Measurements from ENCODE around the gene HABP4. TPM values are rescaled to one million over a fixed set of nuclear protein-coding genes. Genes with fewer than 3 reads are reported as not detected.
A peak's percentile ranks its signal among the peaks of the same experiment; 100 is the strongest.

The HABP4 gene
- total and polyA plus RNA-seq, 2 donors: 3.4 to 13.7 TPM

GRCh38 chr9:96448546-96449170, 1.3 kb upstream of the HABP4 start:
- H3K27ac ChIP-seq (ENCODE audit: low read depth in 1 of 2, low read length in 1 of 2): no peak overlapping the region
- 96% methylated on average over 11 of the region's 11 CpGs for WGBS
- peaks cover 9 to 13% of the 10 kb centered on the region in 2 donors for H3K4me1 ChIP-seq (ENCODE audit: control insufficient read depth in 2 of 2, insufficient read depth in 2 of 2, low read length in 2 of 2)
- no peak overlapping the region for H3K4me3 ChIP-seq (ENCODE audit: low read length in 2 of 2)
- no peaks in the 10 kb centered on the region for H3K9me3 ChIP-seq (ENCODE audit: control insufficient read depth in 2 of 2, insufficient read depth in 1 of 2, low read length in 1 of 2)
- peaks cover 26 to 51% of the 10 kb centered on the region in 2 donors for H3K27me3 ChIP-seq (ENCODE audit: control insufficient read depth in 2 of 2, insufficient read depth in 1 of 2, low read length in 1 of 2)
- no peaks in the 10 kb centered on the region for H3K36me3 ChIP-seq (ENCODE audit: control insufficient read depth in 2 of 2, insufficient read depth in 2 of 2, low read length in 1 of 2)
- DNase-seq (ENCODE audit: low read depth in 6 of 9, low spot score in 9 of 9): no peak

GRCh38 chr9:96449523-96449844, 485 bp upstream of the HABP4 start:
- Histone ChIP-seq H3K36me3 (ENCODE audit: control insufficient read depth in 2 of 2, insufficient read depth in 2 of 2, low read length in 1 of 2) (no peaks in the 10 kb centered on the region), H3K4me3 (ENCODE audit: low read length in 2 of 2) (peak overlapping the region; percentile 36 to 81), H3K27ac (ENCODE audit: low read depth in 1 of 2, low read length in 1 of 2) (no peak overlapping the region), H3K27me3 (ENCODE audit: control insufficient read depth in 2 of 2, insufficient read depth in 1 of 2, low read length in 1 of 2) (peaks cover 26 to 51% of the 10 kb centered on the region in 2 donors), H3K4me1 (ENCODE audit: control insufficient read depth in 2 of 2, insufficient read depth in 2 of 2, low read length in 2 of 2) (peaks cover 9 to 13% of the 10 kb centered on the region in 2 donors), H3K9me3 (ENCODE audit: control insufficient read depth in 2 of 2, insufficient read depth in 1 of 2, low read length in 1 of 2) (no peaks in the 10 kb centered on the region)
- no peak for DNase-seq (ENCODE audit: low read depth in 6 of 9, low spot score in 9 of 9)
- 1% methylated on average over 7 of the region's 7 CpGs for WGBS

GRCh38 chr9:96450613-96451528, 902 bp downstream of the HABP4 start:
- 3% methylated on average over 63 of the region's 63 CpGs for WGBS
- Histone ChIP-seq H3K4me1 (ENCODE audit: control insufficient read depth in 2 of 2, insufficient read depth in 2 of 2, low read length in 2 of 2) (peaks cover 9 to 13% of the 10 kb centered on the region in 2 donors), H3K36me3 (ENCODE audit: control insufficient read depth in 2 of 2, insufficient read depth in 2 of 2, low read length in 1 of 2) (no peaks in the 10 kb centered on the region), H3K9me3 (ENCODE audit: control insufficient read depth in 2 of 2, insufficient read depth in 1 of 2, low read length in 1 of 2) (no peaks in the 10 kb centered on the region), H3K27ac (ENCODE audit: low read depth in 1 of 2, low read length in 1 of 2) (no peak overlapping the region), H3K27me3 (ENCODE audit: control insufficient read depth in 2 of 2, insufficient read depth in 1 of 2, low read length in 1 of 2) (peaks cover 26 to 51% of the 10 kb centered on the region in 2 donors), H3K4me3 (ENCODE audit: low read length in 2 of 2) (peak overlapping the region; percentile 47 to 81)
- peak in 3 of 9 donors; percentile 14 to 49 (median 24) for DNase-seq (ENCODE audit: low read depth in 6 of 9, low spot score in 9 of 9)

DNA sequence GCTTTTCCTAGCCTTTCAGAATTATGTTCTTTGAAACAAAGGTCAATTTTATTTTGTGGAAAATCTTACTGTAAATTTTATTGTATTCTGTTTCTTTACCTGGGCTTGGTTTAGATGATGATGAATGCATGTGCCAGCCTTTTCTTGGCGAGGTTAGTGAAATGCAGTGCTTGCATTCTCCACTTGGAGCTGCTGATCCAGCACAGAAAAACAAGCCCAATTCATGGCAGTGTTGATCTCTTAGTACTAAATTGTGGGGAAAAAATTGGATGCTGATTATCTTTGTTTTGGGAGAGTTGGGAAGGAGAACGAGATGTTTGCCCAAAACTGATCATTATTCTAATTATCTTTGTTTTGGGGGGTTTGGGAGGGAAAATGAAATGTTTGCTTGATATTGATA, 3.7 kb downstream of the HABP4 start:
- H3K9me3 ChIP-seq (ENCODE audit: control insufficient read depth in 2 of 2, insufficient read depth in 1 of 2, low read length in 1 of 2): no peaks in the 10 kb centered on the region
- H3K4me1 ChIP-seq (ENCODE audit: control insufficient read depth in 2 of 2, insufficient read depth in 2 of 2, low read length in 2 of 2): peaks cover 9 to 13% of the 10 kb centered on the region in 2 donors
- peaks cover 20 to 38% of the 10 kb centered on the region in 2 donors for H3K27me3 ChIP-seq (ENCODE audit: control insufficient read depth in 2 of 2, insufficient read depth in 1 of 2, low read length in 1 of 2)
- no peak overlapping the region for H3K4me3 ChIP-seq (ENCODE audit: low read length in 2 of 2)
- no peak for DNase-seq (ENCODE audit: low read depth in 6 of 9, low spot score in 9 of 9)
- 88% methylated on average over 2 of the region's 2 CpGs for WGBS
- no peaks in the 10 kb centered on the region for H3K36me3 ChIP-seq (ENCODE audit: control insufficient read depth in 2 of 2, insufficient read depth in 2 of 2, low read length in 1 of 2)
- H3K27ac ChIP-seq (ENCODE audit: low read depth in 1 of 2, low read length in 1 of 2): no peak overlapping the region

- H3K4me1 ChIP-seq (ENCODE audit: control insufficient read depth in 2 of 2, insufficient read depth in 2 of 2, low read length in 2 of 2): no peaks in the 10 kb centered on the region
- no peak overlapping the region for H3K27ac ChIP-seq (ENCODE audit: low read depth in 1 of 2, low read length in 1 of 2)
- H3K27me3 ChIP-seq (ENCODE audit: control insufficient read depth in 2 of 2, insufficient read depth in 1 of 2, low read length in 1 of 2): peaks cover 0 to 8% of the 10 kb centered on the region in 2 donors
- no peaks in the 10 kb centered on the region for H3K36me3 ChIP-seq (ENCODE audit: control insufficient read depth in 2 of 2, insufficient read depth in 2 of 2, low read length in 1 of 2)
- H3K4me3 ChIP-seq (ENCODE audit: low read length in 2 of 2): no peak overlapping the region
- 97% methylated on average over 4 of the region's 4 CpGs for whole genome bisulfite sequencing
- DNase-seq (ENCODE audit: low read depth in 6 of 9, low spot score in 9 of 9): no peak
- no peaks in the 10 kb centered on the region for H3K9me3 ChIP-seq (ENCODE audit: control insufficient read depth in 2 of 2, insufficient read depth in 1 of 2, low read length in 1 of 2)
Observed at GRCh38 chr9:96457266-96457665, 7.3 kb downstream of the HABP4 start.

DNA sequence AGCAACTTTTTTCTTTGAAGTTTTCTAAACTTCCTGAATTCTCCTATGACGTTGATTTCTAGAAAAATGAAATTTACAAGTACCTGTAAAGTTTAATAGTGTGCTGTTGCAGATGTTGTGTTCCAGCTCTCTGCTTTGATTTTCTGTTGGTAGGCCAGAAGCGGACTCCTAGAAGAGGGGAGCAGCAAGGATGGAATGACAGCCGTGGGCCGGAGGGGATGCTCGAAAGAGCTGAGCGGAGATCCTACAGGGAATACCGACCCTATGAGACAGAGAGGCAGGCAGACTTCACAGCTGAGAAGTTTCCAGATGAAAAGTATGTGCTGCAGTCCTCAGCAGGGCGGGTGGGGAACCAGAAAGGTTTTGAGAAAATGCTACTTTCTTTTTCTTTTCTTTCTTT, 8.3 kb downstream of the HABP4 start:
- no peak for DNase-seq (ENCODE audit: low read depth in 6 of 9, low spot score in 9 of 9)
- no peaks in the 10 kb centered on the region for H3K9me3 ChIP-seq (ENCODE audit: control insufficient read depth in 2 of 2, insufficient read depth in 1 of 2, low read length in 1 of 2)
- H3K27ac ChIP-seq (ENCODE audit: low read depth in 1 of 2, low read length in 1 of 2): no peak overlapping the region
- no peak overlapping the region for H3K4me3 ChIP-seq (ENCODE audit: low read length in 2 of 2)
- peaks cover 0 to 4% of the 10 kb centered on the region in 2 donors for H3K27me3 ChIP-seq (ENCODE audit: control insufficient read depth in 2 of 2, insufficient read depth in 1 of 2, low read length in 1 of 2)
- no peaks in the 10 kb centered on the region for H3K36me3 ChIP-seq (ENCODE audit: control insufficient read depth in 2 of 2, insufficient read depth in 2 of 2, low read length in 1 of 2)
- WGBS: 95% methylated on average over 8 of the region's 8 CpGs
- no peaks in the 10 kb centered on the region for H3K4me1 ChIP-seq (ENCODE audit: control insufficient read depth in 2 of 2, insufficient read depth in 2 of 2, low read length in 2 of 2)

DNA sequence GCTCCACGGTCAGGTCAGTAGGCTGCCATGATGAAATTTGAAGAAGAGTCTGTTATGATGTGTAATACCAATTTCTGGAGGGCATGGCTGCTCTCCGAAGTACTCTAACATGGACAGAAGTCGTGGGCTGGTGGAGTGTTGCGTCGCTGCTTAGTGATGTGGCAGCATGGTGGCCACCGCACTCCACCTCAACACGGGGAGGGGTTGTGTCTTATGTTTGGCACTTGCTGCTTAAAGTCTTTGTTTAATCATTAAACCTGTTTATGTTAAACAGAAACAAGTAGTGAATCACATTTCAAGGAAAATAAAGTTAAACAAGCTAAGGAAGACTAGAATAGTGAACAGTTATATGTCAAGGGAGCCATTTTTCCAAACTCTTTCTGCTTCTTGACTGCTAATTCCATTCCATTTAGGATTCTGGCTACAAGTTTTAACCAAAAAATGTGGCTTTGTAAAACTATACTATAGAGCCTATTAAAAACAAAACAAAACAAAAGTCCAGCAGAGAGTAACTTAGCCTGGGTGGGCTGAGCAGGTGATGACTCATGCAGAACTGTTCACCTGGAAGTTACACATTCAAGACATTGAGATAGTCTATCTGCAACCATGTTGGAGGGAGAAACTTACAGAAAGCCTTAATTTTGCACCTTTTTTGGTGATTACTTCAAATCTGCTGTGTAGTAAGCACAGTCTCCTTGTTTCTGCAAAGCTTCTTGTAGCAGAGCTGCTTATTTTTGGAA, 9.5 kb downstream of the HABP4 start:
- Histone ChIP-seq H3K36me3 (ENCODE audit: control insufficient read depth in 2 of 2, insufficient read depth in 2 of 2, low read length in 1 of 2) (no peaks in the 10 kb centered on the region), H3K4me1 (ENCODE audit: control insufficient read depth in 2 of 2, insufficient read depth in 2 of 2, low read length in 2 of 2) (no peaks in the 10 kb centered on the region), H3K27ac (ENCODE audit: low read depth in 1 of 2, low read length in 1 of 2) (no peak overlapping the region), H3K27me3 (ENCODE audit: control insufficient read depth in 2 of 2, insufficient read depth in 1 of 2, low read length in 1 of 2) (peaks cover 0 to 2% of the 10 kb centered on the region in 2 donors), H3K4me3 (ENCODE audit: low read length in 2 of 2) (no peak overlapping the region), H3K9me3 (ENCODE audit: control insufficient read depth in 2 of 2, insufficient read depth in 1 of 2, low read length in 1 of 2) (no peaks in the 10 kb centered on the region)
- DNase-seq (ENCODE audit: low read depth in 6 of 9, low spot score in 9 of 9): no peak
- 96% methylated on average over 7 of the region's 7 CpGs for WGBS

DNA sequence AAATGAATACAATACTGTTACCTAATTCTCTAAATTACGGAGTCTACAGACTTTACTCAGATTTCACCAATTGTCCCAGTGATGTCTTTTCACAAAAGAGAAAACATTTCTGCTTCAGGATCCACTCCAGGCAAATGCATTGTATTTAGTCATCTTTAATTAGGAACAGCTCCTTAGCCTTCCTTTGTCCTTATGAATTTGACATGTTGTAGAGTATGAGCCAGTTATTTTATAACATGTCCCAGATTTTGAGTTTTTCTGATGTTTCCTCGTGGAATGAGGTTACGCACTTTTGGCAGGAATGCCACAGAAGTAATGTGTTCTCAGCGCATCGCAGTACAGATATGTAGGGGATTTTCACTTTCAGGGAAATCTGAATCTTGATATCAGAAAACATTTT, 10.5 kb downstream of the HABP4 start:
- WGBS: 94% methylated on average over 5 of the region's 5 CpGs
- H3K36me3 ChIP-seq (ENCODE audit: control insufficient read depth in 2 of 2, insufficient read depth in 2 of 2, low read length in 1 of 2): no peaks in the 10 kb centered on the region
- no peak overlapping the region for H3K27ac ChIP-seq (ENCODE audit: low read depth in 1 of 2, low read length in 1 of 2)
- no peaks in the 10 kb centered on the region for H3K27me3 ChIP-seq (ENCODE audit: control insufficient read depth in 2 of 2, insufficient read depth in 1 of 2, low read length in 1 of 2)
- H3K9me3 ChIP-seq (ENCODE audit: control insufficient read depth in 2 of 2, insufficient read depth in 1 of 2, low read length in 1 of 2): no peaks in the 10 kb centered on the region
- no peak overlapping the region for H3K4me3 ChIP-seq (ENCODE audit: low read length in 2 of 2)
- H3K4me1 ChIP-seq (ENCODE audit: control insufficient read depth in 2 of 2, insufficient read depth in 2 of 2, low read length in 2 of 2): no peaks in the 10 kb centered on the region
- DNase-seq (ENCODE audit: low read depth in 6 of 9, low spot score in 9 of 9): no peak

- Histone ChIP-seq H3K4me3 (ENCODE audit: low read length in 2 of 2) (no peak overlapping the region), H3K36me3 (ENCODE audit: control insufficient read depth in 2 of 2, insufficient read depth in 2 of 2, low read length in 1 of 2) (no peaks in the 10 kb centered on the region), H3K9me3 (ENCODE audit: control insufficient read depth in 2 of 2, insufficient read depth in 1 of 2, low read length in 1 of 2) (no peaks in the 10 kb centered on the region), H3K4me1 (ENCODE audit: control insufficient read depth in 2 of 2, insufficient read depth in 2 of 2, low read length in 2 of 2) (no peaks in the 10 kb centered on the region), H3K27me3 (ENCODE audit: control insufficient read depth in 2 of 2, insufficient read depth in 1 of 2, low read length in 1 of 2) (no peaks in the 10 kb centered on the region), H3K27ac (ENCODE audit: low read depth in 1 of 2, low read length in 1 of 2) (no peak overlapping the region)
- DNase-seq (ENCODE audit: low read depth in 6 of 9, low spot score in 9 of 9): no peak
Observed at GRCh38 chr9:96460882-96461281, 10.9 kb downstream of the HABP4 start.

Data from thymus (tissue), 11 donors.